GM19328 (cell line): ENCODE results near the gene CALCR.
"Not testable (repeated sequence)": the region's sequence is repeated elsewhere in the genome, so short reads cannot be mapped to it uniquely, and the experiment has no call there.

Experiments
- ATAC-seq: cut with Tn5 transposase; IDR thresholded peaks from one replicate; pipeline ENCODE4 v1.9.1; 2021; ENCODE audit warnings: mild to moderate bottlenecking, moderate library complexity; ENCODE audit not compliant: unreplicated experiment

The CALCR gene

DNA sequence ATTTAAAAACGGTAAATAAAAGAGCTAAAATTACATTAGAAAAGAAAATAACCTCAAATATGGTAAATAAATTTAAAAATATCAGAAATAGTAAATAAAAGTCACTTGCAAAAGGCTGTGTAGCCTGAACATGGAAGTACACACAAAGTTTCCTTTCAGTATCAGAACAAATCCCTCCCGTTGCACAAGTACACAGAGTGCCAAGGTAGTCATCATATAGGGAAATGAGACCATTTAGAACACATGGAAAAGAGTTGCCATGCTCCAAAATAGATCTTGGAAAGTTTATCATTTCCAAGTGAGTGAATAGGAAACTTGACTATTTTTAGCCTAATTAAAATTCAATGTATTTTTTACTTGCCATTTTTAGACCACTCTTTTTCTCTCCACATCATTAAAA, 11.6 kb downstream of the CALCR start:
- no peak for ATAC-seq

DNA sequence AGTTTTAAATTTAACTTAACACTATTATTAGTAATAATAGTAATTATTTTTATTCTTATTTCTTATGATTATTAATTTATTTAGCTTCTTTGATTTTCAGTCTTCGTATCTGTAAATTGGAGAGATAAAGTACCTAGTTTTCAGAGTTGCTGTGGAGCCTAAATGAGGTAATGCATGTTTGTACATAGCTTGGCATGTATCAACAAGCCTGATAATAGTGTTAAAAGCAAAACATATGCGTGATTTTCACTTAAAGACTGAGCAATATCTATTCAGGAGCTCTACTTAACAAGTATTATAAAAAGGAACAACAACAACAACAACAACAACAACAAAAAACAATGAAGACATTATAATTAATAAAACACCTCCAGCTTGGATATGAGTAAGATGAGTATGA, 12.4 kb downstream of the CALCR start:
- no peak for ATAC-seq

DNA sequence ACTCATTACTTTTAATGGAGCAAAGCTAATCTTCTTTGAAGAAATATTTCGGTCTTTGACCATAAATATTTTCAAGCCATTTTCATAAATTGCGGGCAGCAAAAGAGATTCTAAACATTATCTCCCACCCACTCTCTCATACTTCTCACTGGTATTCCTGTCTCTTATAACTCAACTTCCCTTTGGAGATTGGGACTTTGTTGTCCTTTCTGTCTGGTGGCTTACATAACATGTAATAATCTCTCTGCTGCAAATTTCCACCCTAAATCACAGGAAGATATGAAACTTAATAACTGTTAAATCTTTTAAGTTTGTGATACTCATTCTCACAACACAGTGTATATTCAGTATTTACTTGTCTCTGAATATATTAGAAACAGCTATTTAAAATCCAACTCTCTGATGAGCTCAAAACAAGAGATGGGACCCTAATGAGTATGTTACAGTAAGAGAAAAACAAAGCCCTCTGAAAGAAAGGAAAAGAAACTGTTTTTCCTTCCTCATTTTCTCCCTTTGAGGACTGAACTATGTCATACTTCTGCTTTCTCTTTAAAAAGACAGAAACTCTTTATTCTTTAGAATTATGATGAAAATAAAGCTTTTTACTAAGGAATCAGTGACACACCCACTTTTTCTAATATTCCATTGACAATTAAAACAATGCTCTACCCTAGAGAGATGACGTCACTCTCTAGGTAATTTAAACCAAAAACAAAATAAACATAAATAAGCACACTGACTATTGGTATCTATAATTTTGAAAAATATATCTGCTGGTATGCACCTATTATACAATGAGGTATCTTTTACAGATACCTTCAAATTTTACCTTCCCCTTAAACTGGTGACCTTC, 14.7 kb downstream of the CALCR start:
- ATAC-seq = no peak

DNA sequence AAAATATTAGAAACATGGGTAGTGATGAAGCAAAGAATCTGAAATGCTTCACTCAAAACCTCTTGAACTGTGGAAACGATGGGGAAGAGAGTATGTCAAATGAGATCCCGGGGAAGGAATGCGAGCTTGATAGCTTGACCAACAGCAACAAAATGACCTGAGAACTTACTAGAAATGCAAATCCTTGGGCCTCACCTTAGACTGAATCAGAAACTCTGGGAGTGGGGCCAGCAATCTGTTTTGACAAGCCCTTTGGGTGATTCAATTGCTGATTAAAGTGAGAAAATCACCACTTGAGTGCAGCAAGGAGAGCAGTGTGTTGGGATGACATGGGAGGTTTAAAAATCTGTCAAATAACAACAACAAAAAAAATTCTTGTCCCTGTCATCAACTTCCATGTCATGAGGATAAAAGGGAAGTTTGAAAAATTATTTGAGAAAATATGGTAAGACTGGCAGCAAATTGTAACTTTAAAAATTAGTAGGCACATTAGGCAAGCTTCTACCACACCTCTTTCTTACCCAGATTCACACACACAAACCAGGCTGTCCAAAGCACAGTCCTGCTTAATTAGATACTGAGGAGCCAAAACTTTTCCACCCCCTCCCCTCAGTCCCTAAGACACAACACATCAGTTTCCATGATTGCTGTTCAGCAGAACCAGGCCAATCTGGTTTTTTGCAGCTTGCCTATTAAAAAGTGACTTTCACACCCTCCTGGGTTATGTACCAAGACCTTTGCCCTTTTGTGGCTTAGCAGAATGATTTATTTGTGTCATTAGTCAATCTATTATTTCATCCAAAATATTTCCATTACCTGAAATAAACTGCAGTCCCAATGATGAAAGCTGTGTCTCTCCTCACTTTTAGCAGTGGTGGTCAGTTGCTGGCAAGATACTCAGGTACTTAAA, 15.6 kb downstream of the CALCR start:
- no peak for ATAC-seq

DNA sequence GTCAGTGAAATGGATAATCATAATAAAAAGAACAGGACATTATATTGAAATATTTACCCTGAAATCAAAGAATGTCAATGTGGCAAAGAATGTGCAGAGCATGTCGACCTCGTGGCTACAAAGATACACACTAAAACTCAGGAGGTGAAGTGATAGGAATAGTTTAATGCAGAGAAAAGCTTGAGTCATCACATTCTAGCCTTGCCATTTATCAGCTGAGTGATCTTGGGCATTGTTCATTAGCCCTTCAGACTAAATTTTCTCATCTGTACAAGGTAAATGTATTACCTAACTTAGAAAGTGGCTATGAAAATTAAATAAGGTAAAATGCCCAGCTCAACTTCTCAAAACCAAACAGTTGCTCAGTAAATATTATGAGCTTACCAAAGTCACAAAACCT, 22.6 kb downstream of the CALCR start:
- no peak for ATAC-seq

DNA sequence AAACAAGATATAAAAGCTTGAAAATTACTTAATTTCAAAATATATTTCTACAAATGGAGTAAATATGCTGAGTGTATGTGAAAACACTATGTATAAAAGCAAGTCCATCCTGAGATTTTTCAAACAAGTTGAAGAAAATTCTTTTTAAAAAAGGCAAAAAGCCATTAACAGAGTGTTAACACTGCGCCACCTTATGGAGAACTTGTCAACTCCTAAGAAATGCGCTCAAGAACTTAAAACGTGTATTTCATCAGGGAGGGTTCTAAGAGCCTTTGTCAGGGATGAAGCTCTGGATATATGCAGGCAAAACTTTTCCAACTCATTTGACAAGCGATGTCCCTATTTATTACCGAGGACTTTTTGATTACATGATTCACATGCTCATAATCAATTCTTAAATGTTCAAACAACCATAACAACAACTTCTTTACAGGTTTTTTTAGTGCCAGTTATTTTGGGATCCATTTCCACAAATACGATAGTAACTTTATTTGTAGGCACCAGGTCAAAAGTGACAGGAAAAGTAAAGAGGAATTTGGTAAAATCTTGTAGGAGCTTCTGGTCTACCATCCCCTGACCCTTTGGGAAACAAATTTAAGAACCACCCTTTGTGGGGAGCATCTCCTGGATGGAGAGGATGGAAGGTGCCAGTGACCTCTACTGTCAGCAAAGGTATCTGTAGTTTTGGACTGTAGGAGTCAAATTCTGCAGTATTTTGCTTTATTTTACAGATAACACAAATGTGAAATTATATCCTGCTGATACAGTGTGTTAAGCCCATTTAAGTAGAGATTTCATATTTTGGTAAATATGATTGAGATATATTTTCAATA, 23.2 kb downstream of the CALCR start:
- no peak for ATAC-seq

DNA sequence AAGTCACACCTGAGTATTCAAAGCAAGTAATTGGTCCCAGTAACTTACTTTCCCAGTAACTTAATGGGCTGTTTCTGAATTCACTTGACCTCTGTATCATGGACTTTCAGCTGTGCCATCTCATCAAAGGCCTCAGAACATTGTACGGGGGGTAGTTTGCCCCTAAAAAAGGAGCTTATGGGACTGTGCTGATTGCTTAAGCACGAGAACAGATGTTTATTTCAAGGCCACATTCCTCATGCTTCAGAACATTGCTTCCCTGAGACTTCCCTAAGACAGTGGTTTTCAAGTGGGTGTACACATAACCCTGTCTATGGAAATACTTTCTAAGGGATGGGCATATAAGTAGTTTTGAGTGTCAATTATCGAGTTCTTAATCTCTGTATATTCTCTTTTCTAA, 26.8 kb downstream of the CALCR start:
- no peak for ATAC-seq

DNA sequence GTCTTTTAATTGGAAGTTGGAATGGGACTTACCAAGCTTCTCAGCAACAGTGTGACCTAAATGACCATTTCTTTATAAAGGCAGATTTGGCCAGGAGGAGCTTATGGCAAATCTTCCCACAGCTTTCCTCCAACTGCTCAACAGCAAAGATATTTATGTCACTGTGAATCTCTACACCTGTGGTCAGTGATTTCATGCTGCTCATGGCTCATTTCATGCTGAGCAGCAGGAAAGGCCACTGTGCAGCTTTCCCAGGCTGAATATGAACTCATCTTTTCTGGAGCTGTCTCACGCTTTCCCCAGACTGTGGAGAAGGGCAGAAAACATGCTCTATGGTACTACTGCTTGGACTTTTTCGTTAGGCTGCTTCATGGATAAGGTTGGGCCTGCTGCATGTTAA, 29.8 kb downstream of the CALCR start:
- ATAC-seq = no peak

DNA sequence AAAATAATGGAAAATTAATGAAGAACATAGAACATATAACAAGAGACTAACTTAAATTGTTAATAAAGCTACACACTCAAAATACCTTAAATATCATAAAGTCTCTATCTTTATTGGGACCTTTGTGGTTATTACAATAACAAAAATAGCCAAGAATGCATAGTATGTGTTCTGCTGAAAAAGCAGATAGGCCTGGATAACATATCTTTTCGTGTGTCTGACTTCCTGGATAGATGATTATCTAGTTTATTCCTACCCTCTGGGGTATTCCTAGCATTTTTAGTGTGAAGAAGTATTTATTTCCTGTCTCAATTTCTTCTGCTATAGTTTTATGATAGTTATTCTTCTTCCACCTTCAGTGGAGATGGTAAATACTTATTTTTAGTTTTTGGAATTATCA, 36.5 kb downstream of the CALCR start:
- ATAC-seq = no peak

DNA sequence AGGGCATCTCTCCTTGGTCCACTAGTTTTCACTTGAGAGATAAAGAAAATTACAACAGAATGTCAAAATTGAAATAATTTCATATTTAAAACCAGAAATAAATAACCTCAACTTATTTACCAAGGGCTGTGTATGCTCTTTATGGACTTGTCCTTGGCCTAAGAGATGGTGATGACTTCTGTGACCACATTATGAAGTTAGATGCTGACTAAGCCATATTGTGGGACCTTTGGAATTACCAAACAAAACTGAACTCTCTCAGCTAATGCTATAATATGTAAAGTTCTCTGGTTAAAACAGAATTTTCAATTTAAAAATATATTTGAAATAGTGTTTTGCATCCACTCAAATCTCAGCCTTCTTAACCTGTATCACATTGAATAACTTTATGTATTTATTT, 38.9 kb downstream of the CALCR start:
- no peak for ATAC-seq

DNA sequence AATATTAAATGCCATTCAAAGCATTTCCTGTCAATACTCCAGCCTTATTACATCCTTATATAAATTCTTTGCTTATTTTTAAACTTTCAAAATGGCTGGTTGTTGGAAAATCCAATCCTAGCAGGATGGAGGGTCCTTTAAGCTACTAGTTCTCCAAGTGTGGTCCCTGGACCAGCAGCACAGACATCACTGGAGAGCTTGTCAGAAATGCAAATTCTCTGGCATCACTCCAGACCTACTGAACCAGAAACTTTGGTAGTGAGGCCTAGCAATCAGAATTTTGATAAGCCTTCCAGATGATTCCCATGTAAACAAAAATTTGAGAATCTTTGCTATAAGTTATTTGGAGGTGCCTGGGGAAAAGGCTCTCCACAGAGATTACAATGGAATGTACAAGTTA, 43.8 kb downstream of the CALCR start:
- no peak for ATAC-seq

DNA sequence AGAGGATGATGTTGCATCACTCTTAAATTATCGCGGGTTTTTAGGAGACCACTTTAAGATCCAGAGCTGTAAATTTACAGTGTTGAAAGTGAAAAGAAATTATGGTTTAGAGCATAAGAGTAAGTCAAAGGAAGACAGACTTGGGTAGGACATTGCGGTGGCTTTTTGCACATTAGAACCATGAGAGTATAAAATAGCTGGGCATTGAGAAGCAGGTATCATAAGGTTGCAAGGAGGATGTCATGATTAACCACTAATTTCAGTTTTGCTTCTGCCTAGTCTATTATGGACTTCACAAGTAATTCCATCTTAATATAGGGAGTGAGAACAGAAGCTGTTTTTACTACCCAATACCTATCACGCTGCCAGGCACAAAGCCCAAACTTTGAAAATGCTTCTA, 57.7 kb downstream of the CALCR start:
- ATAC-seq = no peak

DNA sequence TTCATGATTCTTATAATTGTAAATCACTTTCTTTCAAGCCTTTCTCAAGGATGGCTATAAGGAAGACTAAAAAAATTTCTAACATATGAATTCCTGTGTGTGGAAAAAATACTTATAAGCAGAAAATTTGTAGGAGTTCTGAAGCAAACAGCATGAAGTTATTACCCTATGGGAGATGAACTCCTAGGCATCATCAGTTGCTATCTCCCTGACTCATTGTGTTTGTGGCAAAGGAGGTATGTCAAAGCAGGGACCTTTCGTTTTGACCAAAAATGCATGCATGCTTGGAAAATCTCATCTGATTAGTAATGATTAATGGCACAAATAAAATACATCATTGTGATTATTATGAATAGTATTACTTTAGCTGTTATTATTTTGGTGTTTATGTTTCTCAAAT, 59.4 kb downstream of the CALCR start:
- no peak for ATAC-seq

DNA sequence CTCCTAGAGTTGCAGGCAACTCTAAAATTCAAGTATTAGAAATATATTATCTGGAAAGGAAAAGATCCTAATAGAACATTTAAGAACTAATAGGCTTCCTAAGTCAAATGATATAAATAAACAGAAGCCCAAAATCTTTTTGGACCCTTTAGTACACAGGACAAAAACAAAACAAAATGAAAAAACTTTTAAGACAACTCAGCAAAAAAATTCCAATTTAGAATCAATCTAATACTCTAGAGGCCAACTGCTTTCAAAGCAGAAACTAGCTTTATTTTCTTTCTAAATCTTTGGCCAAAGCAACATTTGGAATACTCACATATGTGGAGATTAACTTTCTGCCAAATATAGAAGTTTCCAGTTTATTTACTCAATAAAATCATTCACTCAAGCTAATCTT, 65.2 kb downstream of the CALCR start:
- no peak for ATAC-seq

DNA sequence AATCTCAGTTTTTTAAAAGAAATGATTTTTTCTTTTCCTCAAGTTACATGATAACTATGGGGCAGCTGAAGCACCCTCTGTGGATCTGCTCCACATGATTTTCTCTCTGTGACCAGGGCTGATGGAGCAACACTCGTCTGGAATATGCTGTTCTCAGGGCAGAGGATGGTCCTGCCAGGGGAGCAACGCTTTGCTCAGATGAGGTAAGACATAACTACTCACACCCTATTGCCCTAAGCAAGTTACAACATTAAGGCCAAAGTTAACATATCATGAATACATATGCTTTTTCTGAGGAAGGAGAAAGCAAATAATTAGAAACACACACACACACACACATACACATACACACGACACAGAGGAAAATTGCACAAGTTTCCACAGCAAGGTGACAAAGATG, 71.4 kb downstream of the CALCR start:
- ATAC-seq = no peak

DNA sequence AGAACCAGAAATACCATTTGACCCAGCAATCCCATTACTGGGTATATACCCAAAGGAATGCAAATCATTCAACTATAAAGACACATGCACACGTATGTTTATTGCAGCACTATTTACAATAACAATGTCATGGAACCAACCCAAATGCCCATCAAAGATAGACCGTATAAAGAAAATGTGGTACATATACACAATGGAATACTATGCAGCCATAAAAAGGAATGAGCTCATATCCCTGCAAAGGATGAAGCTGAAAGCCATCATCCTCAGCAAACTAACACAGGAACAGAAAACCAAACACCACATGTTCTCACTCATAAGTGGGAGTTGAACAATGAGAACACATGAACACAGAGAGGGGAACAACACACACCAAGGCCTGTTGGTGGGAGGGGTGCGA, 82.7 kb downstream of the CALCR start:
- ATAC-seq = not testable (repeated sequence)

DNA sequence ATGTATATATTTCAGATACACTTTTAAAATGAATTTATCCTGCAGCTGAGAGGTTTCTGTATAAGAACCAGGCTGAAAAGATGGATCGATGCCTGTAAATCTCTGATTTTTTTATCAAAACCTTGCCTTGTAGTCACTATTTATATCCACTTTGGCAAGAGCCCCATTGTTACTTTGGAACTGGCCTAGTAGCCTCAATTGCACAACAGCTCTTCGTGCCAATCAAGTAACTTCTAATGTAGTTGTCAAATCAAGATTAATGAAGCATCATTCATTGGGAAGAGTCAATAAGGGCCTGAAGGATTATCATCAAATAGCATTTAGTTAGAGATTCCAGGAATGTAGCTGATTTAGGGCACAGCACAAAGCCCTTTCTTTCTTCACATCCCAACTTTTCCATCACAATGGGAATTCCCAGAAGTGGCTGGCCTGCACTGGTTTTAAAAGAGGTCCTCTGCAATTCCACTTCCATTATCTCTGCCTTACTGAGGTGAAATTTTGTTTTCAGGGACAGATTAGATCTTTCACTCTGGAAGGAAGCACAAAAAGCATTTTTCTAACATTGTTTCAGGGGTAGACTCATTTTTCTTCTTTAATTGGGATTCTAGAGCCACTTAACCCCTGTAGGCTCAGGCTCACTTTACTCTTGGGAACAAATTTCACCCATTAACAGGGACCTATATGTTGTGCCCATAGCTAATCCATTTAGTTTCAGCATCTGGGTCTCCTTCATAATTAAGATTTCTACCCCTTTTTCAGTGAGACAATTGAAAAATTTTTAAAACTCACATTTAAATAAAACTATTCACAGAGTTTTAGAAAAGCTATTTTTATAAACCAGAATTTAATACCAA, 97.8 kb downstream of the CALCR start:
- no peak for ATAC-seq

DNA sequence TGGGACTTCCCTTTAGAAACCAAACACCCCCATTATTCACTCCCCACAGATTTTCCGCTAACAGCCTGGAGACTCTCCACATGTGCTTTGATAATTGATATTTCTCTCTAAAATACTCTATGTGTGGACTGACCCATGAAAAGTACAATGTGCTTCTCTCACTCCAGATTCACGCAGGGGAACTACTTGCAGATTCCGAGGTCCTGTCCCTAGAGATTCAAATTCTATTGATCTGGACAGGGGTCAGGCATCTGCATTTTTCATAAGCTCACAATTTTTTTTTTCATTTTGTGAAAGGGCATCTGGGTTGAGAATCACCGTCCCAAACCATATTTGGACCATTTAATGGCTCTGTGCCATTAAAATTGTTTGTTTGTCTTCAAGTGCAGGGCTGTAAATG, 98.7 kb downstream of the CALCR start:
- no peak for ATAC-seq

DNA sequence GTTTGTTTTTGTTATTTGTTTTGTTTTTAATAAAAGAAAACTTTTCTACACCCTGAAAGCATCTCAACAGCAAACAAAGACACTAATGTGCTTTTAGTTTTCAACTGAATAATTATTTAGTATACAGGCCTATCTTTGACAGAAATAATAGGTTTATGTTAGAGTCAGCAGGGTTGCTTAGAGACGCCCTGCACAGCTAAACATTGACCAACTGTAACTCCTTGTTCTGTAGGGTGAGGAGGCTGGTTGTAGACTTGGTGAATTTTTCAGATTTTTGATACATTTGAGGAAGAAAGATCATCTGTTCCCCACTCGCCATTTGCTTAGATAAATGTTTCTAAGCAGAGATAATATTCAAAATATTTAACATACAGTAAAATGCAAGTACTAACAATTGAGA, 103.1 kb downstream of the CALCR start:
- ATAC-seq = no peak

DNA sequence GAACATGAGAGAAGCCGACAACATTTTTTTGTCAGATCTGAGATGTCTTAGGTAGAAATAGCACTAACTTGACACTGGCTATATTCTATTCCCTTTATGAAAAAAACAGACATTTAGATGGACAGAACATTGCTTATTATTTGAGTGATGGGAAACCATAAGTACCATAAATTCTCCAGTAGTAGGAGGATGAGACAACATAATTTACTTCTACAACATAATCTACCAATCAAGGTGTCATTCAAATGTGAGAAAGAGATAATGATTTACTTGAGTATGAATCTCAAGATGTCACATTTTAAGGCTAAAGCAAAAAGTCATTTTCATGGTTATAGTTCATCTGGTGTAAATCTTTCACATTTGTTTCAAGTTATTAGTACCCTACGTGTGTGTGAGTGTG, 110.8 kb downstream of the CALCR start:
- no peak for ATAC-seq
